T-helper 2 cell treated with Interferon-gamma antibody and Interleukin-4, amounts not matched to agents 5 μg/mL and 100 μg/mL, for 36 hours (primary cell): Measurements from ENCODE around the gene IL17RC.

Source experiments
- DNase-seq: peaks from one replicate; pipeline ENCODE4 v3.0.0; 2021; ENCODE audit warnings: low spot score
- H3K27ac Mint-ChIP-seq: one replicate; pipeline ENCODE4 v1.8.0; 2021; ENCODE audit warnings: mild to moderate bottlenecking, mixed read lengths
- H3K27me3 Mint-ChIP-seq: one replicate; pipeline ENCODE4 v1.8.0; 2021; ENCODE audit warnings: low read depth, mixed read lengths
- H3K36me3 Mint-ChIP-seq: one replicate; pipeline ENCODE4 v1.8.0; 2021; ENCODE audit warnings: low read depth, mixed read lengths
- H3K4me1 Mint-ChIP-seq: one replicate; pipeline ENCODE4 v1.8.0; 2021; ENCODE audit warnings: low read depth, mixed read lengths
- H3K4me3 Mint-ChIP-seq: one replicate; pipeline ENCODE4 v1.8.0; 2022; ENCODE audit warnings: mild to moderate bottlenecking, moderate library complexity, mixed read lengths
- H3K9me3 Mint-ChIP-seq: one replicate; pipeline ENCODE4 v1.8.0; 2021; ENCODE audit warnings: mixed read lengths

The IL17RC gene

DNA sequence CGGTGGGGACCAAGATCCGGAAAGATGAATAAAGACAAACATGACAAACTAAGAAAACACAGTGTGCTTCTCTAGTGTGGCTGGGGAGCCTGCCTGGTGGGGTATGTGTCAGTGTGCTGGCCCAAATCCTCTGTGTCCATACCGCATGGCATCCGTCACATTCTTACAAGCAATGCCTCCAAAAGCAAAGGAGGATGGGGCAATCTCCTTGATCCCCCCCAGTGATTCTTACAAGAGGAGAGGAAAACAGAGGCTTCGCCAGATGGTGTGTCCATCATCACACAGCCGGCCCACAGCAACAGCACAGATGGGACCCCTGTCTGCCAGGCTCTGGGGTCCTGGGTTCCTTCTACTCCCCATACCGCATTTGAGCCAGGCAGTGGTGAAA, 558 bp upstream of the IL17RC start:
- DNase-seq, result no peak
- Mint-ChIP-seq H3K9me3 (no peaks in the 10 kb centered on the region), H3K27me3 (peaks cover 6% of the 10 kb centered on the region), H3K4me1 (peaks cover 12% of the 10 kb centered on the region), H3K27ac (no peak overlapping the region), H3K4me3 (peak overlapping the region; percentile 45), H3K36me3 (no peaks in the 10 kb centered on the region)

DNA sequence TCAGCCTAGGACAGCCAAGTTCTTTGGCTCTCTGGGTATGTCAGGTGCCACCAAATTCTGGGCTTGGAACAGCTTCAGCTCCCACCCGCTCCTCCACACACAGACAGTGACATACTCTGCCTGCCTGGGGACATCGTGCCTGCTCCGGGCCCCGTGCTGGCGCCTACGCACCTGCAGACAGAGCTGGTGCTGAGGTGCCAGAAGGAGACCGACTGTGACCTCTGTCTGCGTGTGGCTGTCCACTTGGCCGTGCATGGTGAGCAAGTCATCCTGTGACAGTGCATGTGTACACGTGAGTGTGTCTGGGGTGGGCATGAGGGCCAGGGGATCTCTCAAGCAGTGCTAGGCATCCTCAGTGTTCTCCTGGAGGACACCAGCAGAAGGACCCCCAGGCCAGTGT, 922 bp downstream of the IL17RC start:
- H3K4me3 Mint-ChIP-seq, result no peak overlapping the region
- H3K9me3 Mint-ChIP-seq, result no peaks in the 10 kb centered on the region
- DNase-seq, result no peak
- H3K27ac Mint-ChIP-seq, result no peak overlapping the region
- H3K27me3 Mint-ChIP-seq, result peaks cover 3% of the 10 kb centered on the region
- no peaks in the 10 kb centered on the region for H3K36me3 Mint-ChIP-seq
- H3K4me1 Mint-ChIP-seq, result peaks cover 6% of the 10 kb centered on the region

DNA sequence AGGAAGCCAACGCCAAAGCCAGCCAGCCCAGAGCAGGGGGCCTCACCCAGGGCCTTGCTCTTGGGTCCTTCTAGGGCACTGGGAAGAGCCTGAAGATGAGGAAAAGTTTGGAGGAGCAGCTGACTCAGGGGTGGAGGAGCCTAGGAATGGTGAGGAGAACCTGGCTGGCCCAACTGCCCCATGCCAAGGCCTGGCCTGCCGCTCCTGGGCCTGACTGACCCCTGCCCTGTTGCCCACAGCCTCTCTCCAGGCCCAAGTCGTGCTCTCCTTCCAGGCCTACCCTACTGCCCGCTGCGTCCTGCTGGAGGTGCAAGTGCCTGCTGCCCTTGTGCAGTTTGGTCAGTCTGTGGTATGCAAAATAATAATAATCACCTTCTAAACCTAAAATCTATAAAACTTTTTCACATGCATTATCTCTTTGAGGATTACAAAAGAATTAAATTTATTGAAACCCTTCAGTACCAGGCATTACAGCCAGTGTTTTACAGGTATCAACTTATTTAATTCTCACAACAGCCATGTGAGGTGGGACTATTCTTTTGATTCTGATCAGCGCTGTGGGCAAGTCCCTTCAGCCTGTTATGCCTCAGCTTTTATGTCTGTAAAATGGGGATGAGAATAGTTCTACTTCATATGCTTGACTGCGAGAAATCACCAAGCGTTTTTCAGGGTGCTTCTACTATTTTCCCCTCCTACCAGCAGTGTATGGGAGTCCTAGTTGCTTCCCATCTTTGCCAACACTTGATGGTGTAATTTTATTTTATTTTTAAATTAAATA, 1.6 kb downstream of the IL17RC start:
- peaks cover 6% of the 10 kb centered on the region for H3K4me1 Mint-ChIP-seq
- no peak overlapping the region for H3K27ac Mint-ChIP-seq

GRCh38 chr3:9928158-9928557, 11.3 kb downstream of the IL17RC start:
- Mint-ChIP-seq H3K27me3 (peaks cover 7% of the 10 kb centered on the region), H3K9me3 (no peaks in the 10 kb centered on the region)

More for the DNA sequence above, 1.6 kb downstream of the IL17RC start:
- DNase-seq, result no peak
- peaks cover 3% of the 10 kb centered on the region for H3K27me3 Mint-ChIP-seq
- H3K36me3 Mint-ChIP-seq, result no peaks in the 10 kb centered on the region
- no peaks in the 10 kb centered on the region for H3K9me3 Mint-ChIP-seq
- no peak overlapping the region for H3K4me3 Mint-ChIP-seq

DNA sequence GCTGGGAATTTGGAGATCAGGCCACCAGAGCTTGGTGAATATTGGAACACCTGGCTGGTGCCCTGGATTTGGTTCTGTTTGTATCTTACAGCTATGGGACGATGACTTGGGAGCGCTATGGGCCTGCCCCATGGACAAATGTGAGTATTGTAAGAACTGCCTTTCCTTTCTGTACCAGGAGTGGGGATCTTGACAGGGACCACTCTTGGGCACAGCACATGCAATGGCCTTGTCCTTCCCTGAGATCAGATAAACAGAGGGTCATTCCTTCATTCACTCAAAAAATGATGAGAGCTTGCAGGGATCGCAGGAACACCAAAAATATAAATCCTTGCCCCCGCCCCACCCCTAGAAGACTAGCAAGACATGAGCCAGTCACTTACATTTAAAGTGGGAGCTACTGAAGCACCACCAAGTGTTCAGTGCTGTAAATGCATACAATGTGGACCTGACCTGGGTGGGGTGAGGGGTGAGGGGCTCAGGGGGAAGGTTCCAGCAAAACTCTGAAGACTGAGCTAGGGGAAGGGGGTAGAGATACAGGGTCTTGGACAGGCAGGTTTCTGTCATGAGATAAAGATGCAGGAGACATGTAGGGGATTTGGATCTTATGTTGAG, 14.0 kb downstream of the IL17RC start:
- DNase-seq, result no peak
- H3K4me1 Mint-ChIP-seq, result peaks cover 24% of the 10 kb centered on the region
- H3K36me3 Mint-ChIP-seq, result peaks cover 4% of the 10 kb centered on the region
- H3K9me3 Mint-ChIP-seq, result no peaks in the 10 kb centered on the region
- peak overlapping the region; percentile 31 for H3K4me3 Mint-ChIP-seq
- H3K27ac Mint-ChIP-seq, result no peak overlapping the region
- H3K27me3 Mint-ChIP-seq, result no peaks in the 10 kb centered on the region

More at GRCh38 chr3:9928158-9928557, 11.3 kb downstream of the IL17RC start:
- Mint-ChIP-seq H3K36me3 (no peaks in the 10 kb centered on the region), H3K4me3 (no peak overlapping the region), H3K27ac (no peak overlapping the region), H3K4me1 (peaks cover 4% of the 10 kb centered on the region)
- no peak for DNase-seq

GRCh38 chr3:9932535-9932842, 15.6 kb downstream of the IL17RC start:
- H3K27ac Mint-ChIP-seq, result peak overlapping the region; percentile 97
- H3K9me3 Mint-ChIP-seq, result no peaks in the 10 kb centered on the region
- H3K36me3 Mint-ChIP-seq, result peaks cover 4% of the 10 kb centered on the region
- H3K27me3 Mint-ChIP-seq, result no peaks in the 10 kb centered on the region
- H3K4me1 Mint-ChIP-seq, result peaks cover 24% of the 10 kb centered on the region
- DNase-seq, result no peak
- H3K4me3 Mint-ChIP-seq, result peak overlapping the region; percentile 99

DNA sequence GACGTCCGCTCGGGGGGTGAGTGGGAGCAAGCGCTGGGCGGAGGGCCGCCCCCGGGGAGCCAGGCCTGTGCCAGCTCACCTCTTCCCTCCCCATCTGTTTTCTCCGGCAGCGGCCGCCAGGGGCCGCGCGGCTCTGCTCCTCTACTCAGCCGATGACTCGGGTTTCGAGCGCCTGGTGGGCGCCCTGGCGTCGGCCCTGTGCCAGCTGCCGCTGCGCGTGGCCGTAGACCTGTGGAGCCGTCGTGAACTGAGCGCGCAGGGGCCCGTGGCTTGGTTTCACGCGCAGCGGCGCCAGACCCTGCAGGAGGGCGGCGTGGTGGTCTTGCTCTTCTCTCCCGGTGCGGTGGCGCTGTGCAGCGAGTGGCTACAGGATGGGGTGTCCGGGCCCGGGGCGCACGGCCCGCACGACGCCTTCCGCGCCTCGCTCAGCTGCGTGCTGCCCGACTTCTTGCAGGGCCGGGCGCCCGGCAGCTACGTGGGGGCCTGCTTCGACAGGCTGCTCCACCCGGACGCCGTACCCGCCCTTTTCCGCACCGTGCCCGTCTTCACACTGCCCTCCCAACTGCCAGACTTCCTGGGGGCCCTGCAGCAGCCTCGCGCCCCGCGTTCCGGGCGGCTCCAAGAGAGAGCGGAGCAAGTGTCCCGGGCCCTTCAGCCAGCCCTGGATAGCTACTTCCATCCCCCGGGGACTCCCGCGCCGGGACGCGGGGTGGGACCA, 16.1 kb downstream of the IL17RC start:
- peak overlapping the region; percentile 97 for H3K27ac Mint-ChIP-seq
- no peaks in the 10 kb centered on the region for H3K27me3 Mint-ChIP-seq
- peaks cover 24% of the 10 kb centered on the region for H3K4me1 Mint-ChIP-seq
- no peaks in the 10 kb centered on the region for H3K9me3 Mint-ChIP-seq
- peak; percentile 86 for DNase-seq
- peak overlapping the region; percentile 99 for H3K4me3 Mint-ChIP-seq
- H3K36me3 Mint-ChIP-seq, result peaks cover 5% of the 10 kb centered on the region

GRCh38 chr3:9933561-9934234, 16.8 kb downstream of the IL17RC start, which contains the start of gene CRELD1:
CRELD1 (plus strand) TSS chr3:9933834; CDS start chr3:9934439, 605 bp downstream.
- Mint-ChIP-seq H3K27ac (peak within 1 kb of the TSS; percentile 97), H3K27me3 (no peaks in the 10 kb centered on the region), H3K36me3 (peaks cover 6% of the 10 kb centered on the region), H3K4me3 (peak within 1 kb of the TSS; percentile 99), H3K9me3 (no peaks in the 10 kb centered on the region), H3K4me1 (peaks cover 24% of the 10 kb centered on the region)
- DNase-seq, result peak; percentile 97

DNA sequence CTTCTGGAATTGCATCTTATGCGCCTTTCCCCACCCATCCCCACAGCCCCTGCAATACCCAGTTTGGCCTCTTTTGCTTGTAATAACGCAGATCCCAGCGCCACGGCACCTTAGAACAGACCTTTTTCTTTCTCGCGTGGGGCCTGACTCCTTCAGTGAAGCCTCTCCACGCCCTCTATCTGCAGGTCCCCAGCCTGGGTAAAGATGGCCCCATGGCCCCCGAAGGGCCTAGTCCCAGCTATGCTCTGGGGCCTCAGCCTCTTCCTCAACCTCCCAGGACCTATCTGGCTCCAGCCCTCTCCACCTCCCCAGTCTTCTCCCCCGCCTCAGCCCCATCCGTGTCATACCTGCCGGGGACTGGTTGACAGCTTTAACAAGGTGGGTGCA, 17.3 kb downstream of the IL17RC start:
- Mint-ChIP-seq H3K4me3 (peak overlapping the region; percentile 99), H3K4me1 (peaks cover 24% of the 10 kb centered on the region), H3K27ac (peak overlapping the region; percentile 97), H3K9me3 (no peaks in the 10 kb centered on the region), H3K27me3 (no peaks in the 10 kb centered on the region), H3K36me3 (peaks cover 6% of the 10 kb centered on the region)
- DNase-seq, result no peak

GRCh38 chr3:9934993-9935392, 18.1 kb downstream of the IL17RC start:
- peaks cover 24% of the 10 kb centered on the region for H3K4me1 Mint-ChIP-seq
- H3K9me3 Mint-ChIP-seq, result no peaks in the 10 kb centered on the region
- H3K27me3 Mint-ChIP-seq, result no peaks in the 10 kb centered on the region
- peak overlapping the region; percentile 99 for H3K4me3 Mint-ChIP-seq
- no peak for DNase-seq
- peak overlapping the region; percentile 97 for H3K27ac Mint-ChIP-seq
- H3K36me3 Mint-ChIP-seq, result peaks cover 6% of the 10 kb centered on the region

DNA sequence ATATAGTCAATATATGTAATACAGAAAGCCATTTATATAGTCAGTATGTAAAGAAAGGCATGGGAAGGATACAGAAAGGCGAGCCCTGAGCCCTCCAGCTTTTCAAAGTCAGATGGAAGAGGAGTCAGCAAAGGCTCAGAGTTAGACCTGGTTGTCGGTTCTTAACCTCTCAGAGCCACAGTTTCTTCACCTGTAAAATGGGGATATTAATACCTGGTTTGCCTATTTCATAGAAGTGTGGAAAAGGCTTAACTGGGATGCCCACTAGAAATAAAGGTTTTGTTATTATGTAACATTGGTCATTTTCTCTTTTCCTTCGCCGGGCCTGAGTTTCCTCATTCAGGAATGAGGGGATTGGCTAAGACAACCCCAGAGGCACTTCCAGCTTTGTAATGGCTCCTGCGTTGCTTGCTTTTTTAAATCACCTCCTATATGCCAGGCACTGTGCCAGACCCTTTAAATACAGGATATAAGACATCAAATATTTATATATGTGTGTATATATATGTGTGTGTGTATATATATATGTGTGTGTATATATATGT, 19.1 kb downstream of the IL17RC start:
- DNase-seq, result no peak
- Mint-ChIP-seq H3K4me3 (no peak overlapping the region), H3K9me3 (no peaks in the 10 kb centered on the region), H3K4me1 (peaks cover 24% of the 10 kb centered on the region), H3K27me3 (no peaks in the 10 kb centered on the region), H3K27ac (no peak overlapping the region), H3K36me3 (peaks cover 6% of the 10 kb centered on the region)

- Mint-ChIP-seq H3K27ac (no peak overlapping the region), H3K27me3 (no peaks in the 10 kb centered on the region), H3K4me1 (peaks cover 20% of the 10 kb centered on the region), H3K4me3 (no peak overlapping the region), H3K36me3 (peaks cover 8% of the 10 kb centered on the region), H3K9me3 (no peaks in the 10 kb centered on the region)
- DNase-seq, result no peak
These were observed 20.8 kb downstream of the IL17RC start for GRCh38 chr3:9937486-9938238.

GRCh38 chr3:9938966-9939365, 22.1 kb downstream of the IL17RC start:
- no peak overlapping the region for H3K27ac Mint-ChIP-seq

More at GRCh38 chr3:9938966-9939365, 22.1 kb downstream of the IL17RC start:
- Mint-ChIP-seq H3K9me3 (no peaks in the 10 kb centered on the region), H3K4me3 (no peak overlapping the region), H3K4me1 (peaks cover 19% of the 10 kb centered on the region), H3K36me3 (peaks cover 8% of the 10 kb centered on the region), H3K27me3 (no peaks in the 10 kb centered on the region)
- no peak for DNase-seq
